Tibial nerve (tissue), 3 donors: ENCODE data around the gene HPF1.

Experiments
- POLR2A ChIP-seq, 2 donors: fragments of 450-650 bp; IDR thresholded peaks; one replicate each; pipeline ENCODE4 v1.6.1; 2017; ENCODE audit warnings: antibody characterized with exemption in 2 of 2, mild to moderate bottlenecking in 2 of 2, moderate library complexity in 2 of 2
- TF ChIP-seq, protein P1 (sequence below), 5 experiments: fragments of 200-600 bp in 3 of 5; fragments of 450-650 bp in 2 of 5; sonication (generic) in 3 of 5; IDR thresholded peaks; one replicate each; pipeline ENCODE4 v1.5.1; 2016 to 2019; ENCODE audit warnings: antibody characterized with exemption in 5 of 5, mild to moderate bottlenecking in 3 of 5, moderate library complexity in 2 of 5

DNA sequence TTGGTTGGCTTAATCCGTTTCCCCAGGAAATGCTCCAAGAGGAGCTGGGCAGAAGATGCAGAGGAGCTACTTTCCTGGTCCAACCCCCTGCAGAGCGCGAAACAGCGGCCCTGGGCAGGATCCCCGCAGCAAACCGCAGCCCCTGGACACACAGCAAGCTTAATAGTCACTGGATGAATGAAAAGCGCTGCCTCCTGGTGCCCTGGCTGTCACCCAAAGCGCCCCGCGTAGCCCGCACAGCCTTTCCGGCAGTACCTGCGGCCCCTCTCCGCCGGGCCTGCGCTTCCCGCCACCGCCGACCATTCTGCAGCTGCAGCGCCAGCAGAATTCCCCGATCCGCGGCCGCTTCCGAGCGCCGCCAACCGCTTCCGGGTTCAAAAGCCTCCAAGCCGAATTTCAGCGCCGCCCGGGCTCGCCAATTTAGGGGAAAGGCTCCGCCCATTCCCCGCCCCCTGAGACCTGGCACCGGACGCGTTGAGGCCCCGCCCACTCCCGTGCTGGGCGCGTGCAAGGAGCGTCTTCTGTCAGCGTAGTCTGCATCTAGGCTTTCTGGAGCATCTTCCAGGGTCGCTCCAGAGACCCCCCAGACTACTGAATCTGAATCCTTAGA is at the start of gene HPF1:
- TF ChIP-seq, protein P1, sequence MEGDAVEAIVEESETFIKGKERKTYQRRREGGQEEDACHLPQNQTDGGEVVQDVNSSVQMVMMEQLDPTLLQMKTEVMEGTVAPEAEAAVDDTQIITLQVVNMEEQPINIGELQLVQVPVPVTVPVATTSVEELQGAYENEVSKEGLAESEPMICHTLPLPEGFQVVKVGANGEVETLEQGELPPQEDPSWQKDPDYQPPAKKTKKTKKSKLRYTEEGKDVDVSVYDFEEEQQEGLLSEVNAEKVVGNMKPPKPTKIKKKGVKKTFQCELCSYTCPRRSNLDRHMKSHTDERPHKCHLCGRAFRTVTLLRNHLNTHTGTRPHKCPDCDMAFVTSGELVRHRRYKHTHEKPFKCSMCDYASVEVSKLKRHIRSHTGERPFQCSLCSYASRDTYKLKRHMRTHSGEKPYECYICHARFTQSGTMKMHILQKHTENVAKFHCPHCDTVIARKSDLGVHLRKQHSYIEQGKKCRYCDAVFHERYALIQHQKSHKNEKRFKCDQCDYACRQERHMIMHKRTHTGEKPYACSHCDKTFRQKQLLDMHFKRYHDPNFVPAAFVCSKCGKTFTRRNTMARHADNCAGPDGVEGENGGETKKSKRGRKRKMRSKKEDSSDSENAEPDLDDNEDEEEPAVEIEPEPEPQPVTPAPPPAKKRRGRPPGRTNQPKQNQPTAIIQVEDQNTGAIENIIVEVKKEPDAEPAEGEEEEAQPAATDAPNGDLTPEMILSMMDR (IDR thresholded peaks at IDR 0.05): no peak
- peak; percentile 39 to 60 for TF ChIP-seq POLR2A (IDR thresholded peaks at IDR 0.05)
